WTC11 (cell line): ENCODE results near the gene C19orf85. TPM values are rescaled to one million over a fixed set of nuclear protein-coding genes. Genes with fewer than 3 reads are reported as not detected.

Experiments
- ATAC-seq: fragments of 200-7000 bp; cut with Tn5 transposase; 2 replicates; pipeline ENCODE4 v1.10.0; 2021; ENCODE audit warnings: mild to moderate bottlenecking, moderate library complexity
- CTCF ChIA-PET: fragments of 300-600 bp; sonication (Branson Sonifier 250); formaldehyde crosslinking; loops from one replicate; lab custom pipeline; 2021; ENCODE audit warnings: antibody characterized with exemption; lab: Charles Lee
- POLR2A ChIA-PET: fragments of 350-600 bp; sonication (Branson Sonifier 250); formaldehyde crosslinking; loops from one replicate; lab custom pipeline; 2021; ENCODE audit warnings: antibody characterized with exemption; lab: Charles Lee
- DNase-seq: peaks from one replicate; pipeline ENCODE4 v3.0.0; 2021; ENCODE audit warnings: low spot score
- H3K27ac Mint-ChIP-seq: 2 replicates; pipeline ENCODE4 v1.8.0; 2021; ENCODE audit warnings: mixed read lengths
- H3K27me3 Mint-ChIP-seq: 2 replicates; pipeline ENCODE4 v1.8.0; 2021; ENCODE audit warnings: low read depth, mild to moderate bottlenecking, moderate library complexity, mixed read lengths
- H3K36me3 Mint-ChIP-seq: 2 replicates; pipeline ENCODE4 v1.8.0; 2021; ENCODE audit warnings: mixed read lengths
- H3K4me1 Mint-ChIP-seq: 2 replicates; pipeline ENCODE4 v1.8.0; 2022; ENCODE audit warnings: mixed read lengths
- H3K4me3 Mint-ChIP-seq: 2 replicates; pipeline ENCODE4 v1.8.0; 2021; ENCODE audit warnings: mild to moderate bottlenecking, moderate library complexity, mixed read lengths
- H3K9me3 Mint-ChIP-seq: 2 replicates; pipeline ENCODE4 v1.8.0; 2021; ENCODE audit warnings: mixed read lengths
- AFF4 ChIP-seq: sonication (generic); formaldehyde crosslinking; IDR thresholded peaks from 2 replicates; pipeline ENCODE4 v1.8.1; 2023; ENCODE audit warnings: mild to moderate bottlenecking, missing genetic modification reagents, borderline replicate concordance
- ATF2 ChIP-seq: sonication (generic); formaldehyde crosslinking; IDR thresholded peaks from 2 replicates; pipeline ENCODE4 v1.8.1; 2022; ENCODE audit warnings: low read depth, missing genetic modification reagents, borderline replicate concordance
- CREB1 ChIP-seq: sonication (generic); formaldehyde crosslinking; IDR thresholded peaks from 2 replicates; pipeline ENCODE4 v1.8.0; 2023; ENCODE audit warnings: mild to moderate bottlenecking, missing genetic modification reagents
- ESRRA ChIP-seq: sonication (generic); formaldehyde crosslinking; IDR thresholded peaks from 2 replicates; pipeline ENCODE4 v1.8.1; 2022; ENCODE audit warnings: mild to moderate bottlenecking, missing genetic modification reagents, borderline replicate concordance
- IRF2 ChIP-seq: sonication (generic); formaldehyde crosslinking; IDR thresholded peaks from 2 replicates; pipeline ENCODE4 v1.8.0; 2022; ENCODE audit warnings: low read depth, missing genetic modification reagents, borderline replicate concordance
- JUN ChIP-seq: sonication (generic); formaldehyde crosslinking; IDR thresholded peaks from 2 replicates; pipeline ENCODE4 v1.8.0; 2023; ENCODE audit warnings: mild to moderate bottlenecking, missing genetic modification reagents
- MXD4 ChIP-seq: fragments of 250-450 bp; sonication (Bioruptor Pico); IDR thresholded peaks from 2 replicates; pipeline ENCODE4 v1.8.0; 2021; ENCODE audit warnings: mild to moderate bottlenecking, moderate library complexity, borderline replicate concordance
- NFE2L1 ChIP-seq: sonication (generic); formaldehyde crosslinking; IDR thresholded peaks from 2 replicates; pipeline ENCODE4 v1.8.1; 2023; ENCODE audit warnings: missing genetic modification reagents
- OVOL2 ChIP-seq: fragments of 250-450 bp; sonication (Bioruptor Pico); IDR thresholded peaks from 2 replicates; pipeline ENCODE4 v1.9.0; 2021; ENCODE audit warnings: mild to moderate bottlenecking, borderline replicate concordance
- RORB ChIP-seq: fragments of 250-450 bp; sonication (Bioruptor Pico); IDR thresholded peaks from 2 replicates; pipeline ENCODE4 v1.9.0; 2021; ENCODE audit warnings: mild to moderate bottlenecking
- SMAD3 ChIP-seq: sonication (generic); formaldehyde crosslinking; IDR thresholded peaks from 2 replicates; pipeline ENCODE4 v1.8.0; 2022; ENCODE audit warnings: missing genetic modification reagents, mild to moderate bottlenecking, borderline replicate concordance
- SP1 ChIP-seq: sonication (generic); formaldehyde crosslinking; conservative IDR thresholded peaks from 2 replicates; pipeline ENCODE4 v1.8.1; 2022; ENCODE audit warnings: missing genetic modification reagents
- USF1 ChIP-seq: sonication (generic); formaldehyde crosslinking; IDR thresholded peaks from 2 replicates; pipeline ENCODE4 v1.8.0; 2022; ENCODE audit warnings: mild to moderate bottlenecking, missing genetic modification reagents
- ZNF263 ChIP-seq: sonication (generic); formaldehyde crosslinking; IDR thresholded peaks from 2 replicates; pipeline ENCODE4 v1.8.1; 2022; ENCODE audit warnings: low read depth, mild to moderate bottlenecking, moderate library complexity, missing genetic modification reagents
- ZNF416 ChIP-seq: fragments of 250-450 bp; sonication (Bioruptor Pico); IDR thresholded peaks from 2 replicates; pipeline ENCODE4 v1.9.0; 2021; ENCODE audit warnings: mild to moderate bottlenecking, inconsistent platforms
- ZNF423 ChIP-seq: fragments of 250-450 bp; sonication (Bioruptor Pico); IDR thresholded peaks from 2 replicates; pipeline ENCODE4 v2.1.2; 2022; ENCODE audit warnings: mild to moderate bottlenecking, moderate library complexity
- ZNF671 ChIP-seq: fragments of 250-450 bp; sonication (Bioruptor Pico); IDR thresholded peaks from 2 replicates; pipeline ENCODE4 v1.8.0; 2021; ENCODE audit warnings: mild to moderate bottlenecking
- total RNA-seq: library from RNA; stranded (reverse); gene quantifications from 3 replicates; pipeline ENCODE4 v1.2.3, GENCODE V29; 2021
- TF ChIP-seq, protein P1 (sequence below): fragments of 250-450 bp; sonication (Bioruptor Pico); IDR thresholded peaks from 2 replicates; pipeline ENCODE4 v2.1.2; 2022; ENCODE audit warnings: mild to moderate bottlenecking, moderate library complexity
- TF ChIP-seq, protein P2 (sequence below): sonication (generic); formaldehyde crosslinking; IDR thresholded peaks from 2 replicates; pipeline ENCODE4 v1.8.0; 2022; ENCODE audit warnings: missing genetic modification reagents
- TF ChIP-seq, protein P3 (sequence below): fragments of 250-450 bp; sonication (Bioruptor Pico); IDR thresholded peaks from 2 replicates; pipeline ENCODE4 v1.9.0; 2021; ENCODE audit warnings: mild to moderate bottlenecking
- TF ChIP-seq, protein P4 (sequence below): sonication (generic); formaldehyde crosslinking; IDR thresholded peaks from 2 replicates; pipeline ENCODE4 v1.8.0; 2022; ENCODE audit warnings: mild to moderate bottlenecking, missing genetic modification reagents

Gene C19orf85
- total RNA-seq, 1 experiment from 2014 or later = 2.2 TPM

DNA sequence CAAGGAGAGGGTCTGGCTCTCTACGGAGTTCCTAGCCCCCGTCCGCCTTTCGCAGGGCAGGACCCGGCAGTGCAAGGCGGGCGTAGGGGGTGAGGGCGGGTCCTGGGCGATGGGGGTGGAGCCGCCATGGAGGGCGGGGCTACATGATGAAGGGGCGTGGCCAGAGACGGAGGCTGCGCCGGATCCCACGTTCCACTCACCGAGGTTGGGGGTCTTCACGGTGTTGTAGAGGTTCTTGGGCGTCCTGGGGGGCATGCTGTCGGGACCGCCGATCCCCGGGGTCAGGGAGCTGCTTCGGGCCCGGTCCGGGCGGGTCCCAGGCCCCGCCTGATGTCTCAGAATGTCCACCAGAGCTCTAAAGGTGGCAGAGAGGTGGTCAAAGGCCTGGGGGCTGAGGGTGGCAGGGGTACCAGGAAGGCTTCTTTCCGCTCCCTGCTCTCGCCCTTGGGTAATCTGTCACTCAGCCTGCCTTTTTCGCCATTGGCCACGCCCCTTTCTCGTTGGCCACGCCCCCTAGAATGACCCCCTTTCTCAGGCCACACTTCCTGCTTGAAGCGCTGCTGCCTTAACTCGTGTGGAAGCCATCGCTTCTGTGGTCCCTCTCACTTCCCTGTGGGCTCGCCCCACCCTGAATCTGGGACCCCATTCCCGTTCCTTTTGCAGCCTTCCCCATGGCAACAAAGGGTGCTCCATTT is 24.0 kb downstream of the C19orf85 start:
- DNase-seq = peak; percentile 88
- POLR2A ChIA-PET = interaction anchor here (0.6 kb wide), 1 partner anchor 143 kb away, joined by 3 read pairs; no protein-coding TSS in a partner anchor
- H3K27ac Mint-ChIP-seq = 0 out of 2 replicates have a peak overlapping the region, but pooled peaks have one; percentile 2
- ATAC-seq = peak; percentile 42
- TF ChIP-seq, protein P1, sequence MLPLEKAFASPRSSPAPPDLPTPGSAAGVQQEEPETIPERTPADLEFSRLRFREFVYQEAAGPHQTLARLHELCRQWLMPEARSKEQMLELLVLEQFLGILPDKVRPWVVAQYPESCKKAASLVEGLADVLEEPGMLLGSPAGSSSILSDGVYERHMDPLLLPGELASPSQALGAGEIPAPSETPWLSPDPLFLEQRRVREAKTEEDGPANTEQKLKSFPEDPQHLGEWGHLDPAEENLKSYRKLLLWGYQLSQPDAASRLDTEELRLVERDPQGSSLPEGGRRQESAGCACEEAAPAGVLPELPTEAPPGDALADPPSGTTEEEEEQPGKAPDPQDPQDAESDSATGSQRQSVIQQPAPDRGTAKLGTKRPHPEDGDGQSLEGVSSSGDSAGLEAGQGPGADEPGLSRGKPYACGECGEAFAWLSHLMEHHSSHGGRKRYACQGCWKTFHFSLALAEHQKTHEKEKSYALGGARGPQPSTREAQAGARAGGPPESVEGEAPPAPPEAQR = no peak
- TF ChIP-seq SP1 (CRISPR knock-in tag) (peak; percentile 42), JUN (CRISPR knock-in tag) (no peak), ZNF671 (CRISPR knock-in tag) (no peak)
- CTCF ChIA-PET = interaction anchor here (1.1 kb wide), 1 partner anchor 22 kb away, joined by 3 read pairs; no protein-coding TSS in a partner anchor
- H3K27me3 Mint-ChIP-seq = peaks cover 8% of the 10 kb centered on the region
- H3K4me1 Mint-ChIP-seq = peaks cover 23% of the 10 kb centered on the region
- peak overlapping the region; percentile 62 for H3K4me3 Mint-ChIP-seq
- H3K9me3 Mint-ChIP-seq = no peaks in the 10 kb centered on the region
- H3K36me3 Mint-ChIP-seq = no peaks in the 10 kb centered on the region

DNA sequence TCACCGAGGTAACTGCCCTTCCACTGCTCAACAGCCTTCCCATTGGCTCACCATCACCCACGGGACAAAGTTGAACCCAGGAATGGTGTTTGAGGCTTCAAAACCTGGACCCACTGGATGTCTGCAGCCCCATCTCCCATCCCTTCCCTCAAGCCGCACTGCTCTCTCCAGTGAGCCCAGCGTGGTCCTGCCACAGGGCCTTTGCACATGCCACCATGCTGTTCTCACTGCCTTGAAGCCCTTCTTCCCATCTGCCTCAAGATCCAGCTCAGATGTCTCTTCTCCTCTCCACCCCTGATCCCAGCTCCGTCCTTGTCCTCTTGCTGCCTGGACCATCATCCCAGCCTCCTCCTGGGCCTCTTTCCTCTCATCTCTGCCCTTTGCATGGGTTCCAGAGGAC is 25.5 kb downstream of the C19orf85 start:
- ATAC-seq (no peak), DNase-seq (no peak)
- ChIA-PET CTCF (no interaction called here), POLR2A (interaction anchor here (0.7 kb wide), 1 partner anchor 81 kb away, joined by 4 read pairs; no protein-coding TSS in a partner anchor)
- H3K27me3 Mint-ChIP-seq = peaks cover 8% of the 10 kb centered on the region
- TF ChIP-seq, protein P2, sequence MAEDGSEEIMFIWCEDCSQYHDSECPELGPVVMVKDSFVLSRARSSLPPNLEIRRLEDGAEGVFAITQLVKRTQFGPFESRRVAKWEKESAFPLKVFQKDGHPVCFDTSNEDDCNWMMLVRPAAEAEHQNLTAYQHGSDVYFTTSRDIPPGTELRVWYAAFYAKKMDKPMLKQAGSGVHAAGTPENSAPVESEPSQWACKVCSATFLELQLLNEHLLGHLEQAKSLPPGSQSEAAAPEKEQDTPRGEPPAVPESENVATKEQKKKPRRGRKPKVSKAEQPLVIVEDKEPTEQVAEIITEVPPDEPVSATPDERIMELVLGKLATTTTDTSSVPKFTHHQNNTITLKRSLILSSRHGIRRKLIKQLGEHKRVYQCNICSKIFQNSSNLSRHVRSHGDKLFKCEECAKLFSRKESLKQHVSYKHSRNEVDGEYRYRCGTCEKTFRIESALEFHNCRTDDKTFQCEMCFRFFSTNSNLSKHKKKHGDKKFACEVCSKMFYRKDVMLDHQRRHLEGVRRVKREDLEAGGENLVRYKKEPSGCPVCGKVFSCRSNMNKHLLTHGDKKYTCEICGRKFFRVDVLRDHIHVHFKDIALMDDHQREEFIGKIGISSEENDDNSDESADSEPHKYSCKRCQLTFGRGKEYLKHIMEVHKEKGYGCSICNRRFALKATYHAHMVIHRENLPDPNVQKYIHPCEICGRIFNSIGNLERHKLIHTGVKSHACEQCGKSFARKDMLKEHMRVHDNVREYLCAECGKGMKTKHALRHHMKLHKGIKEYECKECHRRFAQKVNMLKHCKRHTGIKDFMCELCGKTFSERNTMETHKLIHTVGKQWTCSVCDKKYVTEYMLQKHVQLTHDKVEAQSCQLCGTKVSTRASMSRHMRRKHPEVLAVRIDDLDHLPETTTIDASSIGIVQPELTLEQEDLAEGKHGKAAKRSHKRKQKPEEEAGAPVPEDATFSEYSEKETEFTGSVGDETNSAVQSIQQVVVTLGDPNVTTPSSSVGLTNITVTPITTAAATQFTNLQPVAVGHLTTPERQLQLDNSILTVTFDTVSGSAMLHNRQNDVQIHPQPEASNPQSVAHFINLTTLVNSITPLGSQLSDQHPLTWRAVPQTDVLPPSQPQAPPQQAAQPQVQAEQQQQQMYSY (CRISPR knock-in tag) = no peak
- no peak for TF ChIP-seq AFF4
- no peak for TF ChIP-seq ZNF263 (CRISPR knock-in tag)
- TF ChIP-seq NFE2L1 (CRISPR knock-in tag) = no peak
- no peak for TF ChIP-seq ZNF416
- TF ChIP-seq SMAD3 (CRISPR knock-in tag) = no peak
- no peak for TF ChIP-seq OVOL2 (CRISPR knock-in tag)
- TF ChIP-seq CREB1 (CRISPR knock-in tag) = no peak
- TF ChIP-seq, protein P3, sequence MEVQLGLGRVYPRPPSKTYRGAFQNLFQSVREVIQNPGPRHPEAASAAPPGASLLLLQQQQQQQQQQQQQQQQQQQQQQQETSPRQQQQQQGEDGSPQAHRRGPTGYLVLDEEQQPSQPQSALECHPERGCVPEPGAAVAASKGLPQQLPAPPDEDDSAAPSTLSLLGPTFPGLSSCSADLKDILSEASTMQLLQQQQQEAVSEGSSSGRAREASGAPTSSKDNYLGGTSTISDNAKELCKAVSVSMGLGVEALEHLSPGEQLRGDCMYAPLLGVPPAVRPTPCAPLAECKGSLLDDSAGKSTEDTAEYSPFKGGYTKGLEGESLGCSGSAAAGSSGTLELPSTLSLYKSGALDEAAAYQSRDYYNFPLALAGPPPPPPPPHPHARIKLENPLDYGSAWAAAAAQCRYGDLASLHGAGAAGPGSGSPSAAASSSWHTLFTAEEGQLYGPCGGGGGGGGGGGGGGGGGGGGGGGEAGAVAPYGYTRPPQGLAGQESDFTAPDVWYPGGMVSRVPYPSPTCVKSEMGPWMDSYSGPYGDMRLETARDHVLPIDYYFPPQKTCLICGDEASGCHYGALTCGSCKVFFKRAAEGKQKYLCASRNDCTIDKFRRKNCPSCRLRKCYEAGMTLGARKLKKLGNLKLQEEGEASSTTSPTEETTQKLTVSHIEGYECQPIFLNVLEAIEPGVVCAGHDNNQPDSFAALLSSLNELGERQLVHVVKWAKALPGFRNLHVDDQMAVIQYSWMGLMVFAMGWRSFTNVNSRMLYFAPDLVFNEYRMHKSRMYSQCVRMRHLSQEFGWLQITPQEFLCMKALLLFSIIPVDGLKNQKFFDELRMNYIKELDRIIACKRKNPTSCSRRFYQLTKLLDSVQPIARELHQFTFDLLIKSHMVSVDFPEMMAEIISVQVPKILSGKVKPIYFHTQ = no peak
- TF ChIP-seq RORB (CRISPR knock-in tag) = no peak
- no peak for TF ChIP-seq ZNF423
- no peak for TF ChIP-seq ATF2
- TF ChIP-seq MXD4 (CRISPR knock-in tag) = no peak
- TF ChIP-seq, protein P4, sequence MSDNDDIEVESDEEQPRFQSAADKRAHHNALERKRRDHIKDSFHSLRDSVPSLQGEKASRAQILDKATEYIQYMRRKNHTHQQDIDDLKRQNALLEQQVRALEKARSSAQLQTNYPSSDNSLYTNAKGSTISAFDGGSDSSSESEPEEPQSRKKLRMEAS (CRISPR knock-in tag) = no peak
- TF ChIP-seq USF1 (CRISPR knock-in tag) = no peak
- TF ChIP-seq IRF2 (CRISPR knock-in tag) = no peak
- TF ChIP-seq ESRRA (CRISPR knock-in tag) = no peak
- peaks cover 20% of the 10 kb centered on the region for H3K4me1 Mint-ChIP-seq
- no peaks in the 10 kb centered on the region for H3K9me3 Mint-ChIP-seq
- H3K27ac Mint-ChIP-seq = no peak overlapping the region
- no peak overlapping the region for H3K4me3 Mint-ChIP-seq
- no peaks in the 10 kb centered on the region for H3K36me3 Mint-ChIP-seq
